ENCODE data around the gene EFEMP1.

- TF ChIP-seq CTCF (IDR thresholded peaks at IDR 0.05; ENCODE audit: borderline replicate concordance, extremely low read depth, low read length, poor library complexity, severe bottlenecking) (no peak), EZH2 (IDR thresholded peaks at IDR 0.05; ENCODE audit: borderline replicate concordance, low read depth, low read length, severe bottlenecking) (no peak)
These were observed 83.1 kb downstream of the EFEMP1 start for GRCh38 chr2:55840460-55840859.

Data from DND-41 (cell line).